VCaP (cell line): ENCODE measurements around the gene DYNAP.
A peak's percentile ranks its signal among the peaks of the same experiment; 100 is the strongest.

Experiments used
- H3K27ac ChIP-seq: fragments of 450-650 bp; 2 replicates; pipeline ENCODE4 v1.5.1; 2017
- CTCF ChIP-seq: fragments of 450-650 bp; conservative IDR thresholded peaks from 2 replicates; pipeline ENCODE4 v1.5.1; 2017; ENCODE audit warnings: mild to moderate bottlenecking, moderate library complexity

DYNAP gene

GRCh38 chr18:54636217-54636616 lies 45.2 kb downstream of the DYNAP start:
- no peak for TF ChIP-seq CTCF

GRCh38 chr18:54641734-54642133 lies 50.7 kb downstream of the DYNAP start:
- H3K27ac ChIP-seq = no peak overlapping the region
- no peak for TF ChIP-seq CTCF

More at GRCh38 chr18:54636217-54636616, 45.2 kb downstream of the DYNAP start:
- H3K27ac ChIP-seq = no peak overlapping the region

GRCh38 chr18:54647176-54647575 lies 56.1 kb downstream of the DYNAP start:
- TF ChIP-seq CTCF = peak; percentile 85

More at GRCh38 chr18:54647176-54647575, 56.1 kb downstream of the DYNAP start:
- H3K27ac ChIP-seq = no peak overlapping the region
